BE2C (cell line): ENCODE results near the gene KRT74.

ENCODE experiments used
- DNase-seq: peaks from one replicate; pipeline ENCODE4 v3.0.0-alpha.2; 2020
- H3K27me3 ChIP-seq: fragments of 250-450 bp; sonication (Bioruptor Pico); 2 replicates; pipeline ENCODE4 v1.5.1; 2020; ENCODE audit warnings: mild to moderate bottlenecking
- H3K36me3 ChIP-seq: fragments of 250-450 bp; sonication (Bioruptor Pico); 2 replicates; pipeline ENCODE4 v1.5.1; 2020; ENCODE audit warnings: mild to moderate bottlenecking
- H3K4me1 ChIP-seq: fragments of 250-450 bp; sonication (Bioruptor Pico); 2 replicates; pipeline ENCODE4 v1.5.1; 2020
- H3K4me3 ChIP-seq: 2 replicates; pipeline ENCODE4 v1.5.1; 2011; ENCODE audit warnings: low read depth, low read length
- H3K9me3 ChIP-seq: fragments of 250-450 bp; sonication (Bioruptor Pico); 2 replicates; pipeline ENCODE4 v1.5.1; 2020
- CTCF ChIP-seq: IDR thresholded peaks from 2 replicates; pipeline ENCODE4 v1.5.1; 2012; ENCODE audit warnings: mild to moderate bottlenecking, low read depth, low read length

Gene KRT74

GRCh38 chr12:52605542-52605941, 31.9 kb upstream of the KRT74 start:
- H3K4me3 ChIP-seq, result no peak overlapping the region
- H3K36me3 ChIP-seq, result no peaks in the 10 kb centered on the region
- H3K9me3 ChIP-seq, result no peaks in the 10 kb centered on the region
- peaks cover 12% of the 10 kb centered on the region for H3K27me3 ChIP-seq
- DNase-seq, result no peak
- no peak for TF ChIP-seq CTCF
- no peaks in the 10 kb centered on the region for H3K4me1 ChIP-seq

GRCh38 chr12:52604859-52605258, 31.2 kb upstream of the KRT74 start:
- no peak for DNase-seq
- no peaks in the 10 kb centered on the region for H3K36me3 ChIP-seq
- no peak overlapping the region for H3K4me3 ChIP-seq
- H3K9me3 ChIP-seq, result no peaks in the 10 kb centered on the region
- H3K27me3 ChIP-seq, result peaks cover 9% of the 10 kb centered on the region
- TF ChIP-seq CTCF, result no peak
- H3K4me1 ChIP-seq, result no peaks in the 10 kb centered on the region

- H3K4me3 ChIP-seq, result no peak overlapping the region
- no peak for TF ChIP-seq CTCF
- H3K27me3 ChIP-seq, result peaks cover 10% of the 10 kb centered on the region
- H3K4me1 ChIP-seq, result no peaks in the 10 kb centered on the region
- no peaks in the 10 kb centered on the region for H3K36me3 ChIP-seq
- no peaks in the 10 kb centered on the region for H3K9me3 ChIP-seq
- no peak for DNase-seq
These were observed 29.7 kb upstream of the KRT74 start for GRCh38 chr12:52603314-52603713.

GRCh38 chr12:52602552-52602951, 28.9 kb upstream of the KRT74 start:
- Histone ChIP-seq H3K27me3 (peaks cover 7% of the 10 kb centered on the region), H3K4me3 (no peak overlapping the region), H3K4me1 (no peaks in the 10 kb centered on the region), H3K9me3 (no peaks in the 10 kb centered on the region), H3K36me3 (no peaks in the 10 kb centered on the region)
- no peak for TF ChIP-seq CTCF
- DNase-seq, result no peak

- peaks cover 7% of the 10 kb centered on the region for H3K27me3 ChIP-seq
- no peaks in the 10 kb centered on the region for H3K9me3 ChIP-seq
- no peak overlapping the region for H3K4me3 ChIP-seq
- no peak for TF ChIP-seq CTCF
- DNase-seq, result no peak
- no peaks in the 10 kb centered on the region for H3K36me3 ChIP-seq
- no peaks in the 10 kb centered on the region for H3K4me1 ChIP-seq
These were observed 28.0 kb upstream of the KRT74 start for GRCh38 chr12:52601671-52602070.

GRCh38 chr12:52600941-52601481, 27.4 kb upstream of the KRT74 start, which contains the start of gene KRT72:
TSS of gene KRT72 (minus strand) at chr12:52601463. CDS start at chr12:52601452, 11 bp downstream.
- Histone ChIP-seq H3K4me1 (no peaks in the 10 kb centered on the region), H3K36me3 (no peaks in the 10 kb centered on the region), H3K9me3 (no peaks in the 10 kb centered on the region), H3K27me3 (peaks cover 9% of the 10 kb centered on the region), H3K4me3 (no peak within 1 kb of the TSS)
- no peak for DNase-seq
- TF ChIP-seq CTCF, result no peak
